Measurements from ENCODE around the gene ACP4. TPM values are rescaled to one million over a fixed set of nuclear protein-coding genes. Genes with fewer than 3 reads are reported as not detected.

Gene ACP4
- polyA plus RNA-seq (not detected in 3 replicates), polyA minus RNA-seq (not detected in 3 replicates)
- polyA plus RNA-seq (2011; ENCODE audit: low read depth): not detected
- not detected in 2 replicates for polyA plus RNA-seq (2011; cell fraction: cytosol; rRNA removed)
- not detected in 2 replicates for polyA plus RNA-seq (2011; cell fraction: nucleus; rRNA removed)
- polyA plus RNA-seq (2012; ENCODE audit: low replicate concordance): not detected in 2 replicates
- not detected for polyA minus RNA-seq (2011; cell fraction: cytosol; rRNA and poly(A)+ RNA removed)
- polyA minus RNA-seq (2011; cell fraction: nucleus; rRNA and poly(A)+ RNA removed): not detected in 2 replicates

GRCh38 chr19:50790396-50790795 lies at the start of gene ACP4:
TSS of gene ACP4 (plus strand) at chr19:50790415. CDS start at chr19:50790415, 0 bp downstream.
- H3K4me3 ChIP-seq (ENCODE audit: control insufficient read depth in 2 of 3, extremely low read depth in 1 of 3, insufficient read depth in 2 of 3, low read depth in 1 of 3, low read length in 3 of 3): no peak within 1 kb of the TSS
- H3K4me1 ChIP-seq (ENCODE audit: control insufficient read depth, extremely low read depth, insufficient read depth, low read length): no peaks in the 10 kb centered on the region
- no peak for DNase-seq (ENCODE audit: low read depth, low spot score)
- no peak within 1 kb of the TSS for H2AFZ ChIP-seq (ENCODE audit: control insufficient read depth, low read length)
- H3K27me3 ChIP-seq (ENCODE audit: control insufficient read depth, extremely low read depth, insufficient read depth, low read length): no peaks in the 10 kb centered on the region
- no peak within 1 kb of the TSS for H3K9ac ChIP-seq (ENCODE audit: control insufficient read depth, extremely low read depth, insufficient read depth, low read length)
- no peaks in the 10 kb centered on the region for H3K9me3 ChIP-seq (ENCODE audit: control insufficient read depth, low read depth, low read length)
- H3K36me3 ChIP-seq (ENCODE audit: control insufficient read depth in 2 of 2, extremely low read depth in 1 of 2, insufficient read depth in 2 of 2, low read length in 2 of 2): no peaks in the 10 kb centered on the region
- no peak within 1 kb of the TSS for H3K27ac ChIP-seq (ENCODE audit: control insufficient read depth, insufficient read depth, low read length)
- TF ChIP-seq EZH2 (IDR thresholded peaks at IDR 0.05; ENCODE audit: low read length) (no peak), CTCF (optimal IDR thresholded peaks at IDR 0.05 in 1 of 3, IDR thresholded peaks at IDR 0.05 in 1 of 3, conservative IDR thresholded peaks at IDR 0.05 in 1 of 3; ENCODE audit: extremely low read depth in 1 of 3, insufficient read depth in 2 of 3, low read length in 3 of 3) (no peak)
- dilution Hi-C loops (cut with MboI; ENCODE audit: extremely low pct_ligation_motif_present, low sequenced_read_pairs): no loop called here
- H3K79me2 ChIP-seq (ENCODE audit: control insufficient read depth, insufficient read depth, low read length): no peaks in the 10 kb centered on the region
- H3K4me2 ChIP-seq (ENCODE audit: control insufficient read depth, extremely low read depth, insufficient read depth, low read depth, low read length): no peak within 1 kb of the TSS
- FAIRE-seq: no peak
- peaks cover 2% of the 10 kb centered on the region for H4K20me1 ChIP-seq (ENCODE audit: control insufficient read depth, extremely low read depth, insufficient read depth, low read length)
- H3K9me1 ChIP-seq (ENCODE audit: control insufficient read depth, extremely low read depth, insufficient read depth, low read length): no peaks in the 10 kb centered on the region

GRCh38 chr19:50741179-50741933 lies 48.9 kb upstream of the ACP4 start:
- H3K79me2 ChIP-seq (ENCODE audit: control insufficient read depth, insufficient read depth, low read length): no peaks in the 10 kb centered on the region
- H3K9ac ChIP-seq (ENCODE audit: control insufficient read depth, extremely low read depth, insufficient read depth, low read length): no peak overlapping the region
- no peaks in the 10 kb centered on the region for H3K36me3 ChIP-seq (ENCODE audit: control insufficient read depth in 2 of 2, extremely low read depth in 1 of 2, insufficient read depth in 2 of 2, low read length in 2 of 2)
- peaks cover 3% of the 10 kb centered on the region for H3K27me3 ChIP-seq (ENCODE audit: control insufficient read depth, extremely low read depth, insufficient read depth, low read length)
- no peak overlapping the region for H3K4me2 ChIP-seq (ENCODE audit: control insufficient read depth, extremely low read depth, insufficient read depth, low read depth, low read length)
- H3K9me3 ChIP-seq (ENCODE audit: control insufficient read depth, low read depth, low read length): no peaks in the 10 kb centered on the region
- dilution Hi-C loops (cut with MboI; ENCODE audit: extremely low pct_ligation_motif_present, low sequenced_read_pairs): no loop called here
- H3K4me1 ChIP-seq (ENCODE audit: control insufficient read depth, extremely low read depth, insufficient read depth, low read length): no peaks in the 10 kb centered on the region
- H2AFZ ChIP-seq (ENCODE audit: control insufficient read depth, low read length): no peak overlapping the region
- FAIRE-seq: no peak
- H3K27ac ChIP-seq (ENCODE audit: control insufficient read depth, insufficient read depth, low read length): no peak overlapping the region
- H3K4me3 ChIP-seq (ENCODE audit: control insufficient read depth in 2 of 3, extremely low read depth in 1 of 3, insufficient read depth in 2 of 3, low read depth in 1 of 3, low read length in 3 of 3): no peak overlapping the region
- TF ChIP-seq CTCF (optimal IDR thresholded peaks at IDR 0.05 in 1 of 3, IDR thresholded peaks at IDR 0.05 in 1 of 3, conservative IDR thresholded peaks at IDR 0.05 in 1 of 3; ENCODE audit: extremely low read depth in 1 of 3, insufficient read depth in 2 of 3, low read length in 3 of 3) (no peak), EZH2 (IDR thresholded peaks at IDR 0.05; ENCODE audit: low read length) (no peak)
- DNase-seq (ENCODE audit: low read depth, low spot score): no peak
- H4K20me1 ChIP-seq (ENCODE audit: control insufficient read depth, extremely low read depth, insufficient read depth, low read length): no peaks in the 10 kb centered on the region
- H3K9me1 ChIP-seq (ENCODE audit: control insufficient read depth, extremely low read depth, insufficient read depth, low read length): no peaks in the 10 kb centered on the region

Data from keratinocyte (primary cell).